GM18951 (cell line): Measurements from ENCODE around the gene ST3GAL4.

Source experiments
- POLR2A ChIP-seq: IDR thresholded peaks from 4 replicates; pipeline ENCODE4 v1.6.1; 2011; ENCODE audit warnings: mild to moderate bottlenecking; ENCODE audit not compliant: insufficient read length, insufficient read depth; ENCODE audit errors: extremely low read depth
- in situ Hi-C: fragments of 300-500 bp; cut with MboI; formaldehyde crosslinking; loops from one replicate; pipeline ENCODE4 v1.12.0; 2022; ENCODE audit warnings: low sequenced_read_pairs, mixed read lengths, inconsistent platforms; ENCODE audit not compliant: unreplicated experiment

The ST3GAL4 gene

GRCh38 chr11:126413426-126413825 lies 57.9 kb downstream of the ST3GAL4 start:
- in situ Hi-C loops: no loop called here
- no peak for TF ChIP-seq POLR2A

- in situ Hi-C loops: no loop called here
- TF ChIP-seq POLR2A: no peak
These were observed 58.4 kb downstream of the ST3GAL4 start for GRCh38 chr11:126413843-126414405.

DNA sequence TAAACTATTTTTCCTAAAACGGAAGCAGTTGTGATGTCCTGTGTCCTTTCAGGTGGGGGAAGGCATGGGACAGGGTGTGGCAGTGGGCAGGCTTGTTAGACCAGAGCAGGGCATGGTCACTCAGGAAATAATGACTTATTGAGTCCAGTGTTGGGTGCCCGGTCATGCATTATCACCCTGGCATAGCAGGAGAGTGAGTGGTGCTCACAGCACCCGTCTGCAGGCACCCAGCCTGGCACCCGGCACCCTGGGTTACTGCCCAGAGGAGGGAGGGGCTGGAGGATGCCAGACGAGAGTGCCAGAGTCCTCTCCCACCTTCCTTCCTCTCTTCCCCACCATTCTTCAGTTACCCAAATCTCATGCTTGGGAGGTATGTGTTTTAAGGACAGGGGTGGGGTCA lies 59.1 kb downstream of the ST3GAL4 start:
- in situ Hi-C loops: no loop called here
- no peak for TF ChIP-seq POLR2A

- no peak for TF ChIP-seq POLR2A
- in situ Hi-C loops: no loop called here
These were observed 59.6 kb downstream of the ST3GAL4 start for GRCh38 chr11:126415128-126415527.

DNA sequence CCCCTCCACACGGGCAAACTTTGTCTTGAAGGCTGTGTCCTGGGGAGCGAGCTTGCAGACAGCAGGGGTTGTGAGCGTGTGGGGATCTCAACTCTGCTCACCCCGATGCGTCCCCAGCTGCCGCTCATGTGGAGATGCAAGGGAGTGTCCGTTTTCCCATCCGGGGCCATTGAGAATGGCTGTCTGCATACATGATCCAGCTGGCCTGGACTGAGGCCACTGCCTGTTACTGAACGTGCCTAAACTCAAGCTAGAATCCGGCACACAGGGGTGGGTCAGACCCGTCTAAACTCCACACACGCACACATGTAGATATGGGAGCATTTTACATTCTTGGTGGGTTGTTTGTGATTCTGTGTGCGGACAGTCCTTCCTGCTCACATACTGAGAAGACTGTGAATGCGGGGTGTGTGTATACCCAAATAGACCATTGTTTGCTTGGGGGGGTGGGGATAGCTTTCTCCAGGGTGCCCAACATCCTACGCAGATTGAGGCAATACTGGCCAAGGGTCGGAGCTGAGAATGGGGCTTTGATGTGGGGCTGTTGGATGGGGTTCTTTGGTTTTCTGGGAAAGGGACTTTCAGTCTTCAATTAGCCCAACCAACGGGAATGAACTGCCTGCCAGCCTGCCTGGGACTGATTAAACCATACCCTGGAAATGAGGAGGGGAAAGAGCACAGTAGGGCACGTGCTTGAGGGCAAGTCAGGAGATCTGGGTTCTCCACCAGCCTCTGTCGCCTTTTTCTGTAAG lies 60.4 kb downstream of the ST3GAL4 start:
- in situ Hi-C loops: no loop called here
- TF ChIP-seq POLR2A: no peak

GRCh38 chr11:126416542-126417090 lies 61.1 kb downstream of the ST3GAL4 start:
- peak; percentile 37 for TF ChIP-seq POLR2A
- in situ Hi-C loops: no loop called here

DNA sequence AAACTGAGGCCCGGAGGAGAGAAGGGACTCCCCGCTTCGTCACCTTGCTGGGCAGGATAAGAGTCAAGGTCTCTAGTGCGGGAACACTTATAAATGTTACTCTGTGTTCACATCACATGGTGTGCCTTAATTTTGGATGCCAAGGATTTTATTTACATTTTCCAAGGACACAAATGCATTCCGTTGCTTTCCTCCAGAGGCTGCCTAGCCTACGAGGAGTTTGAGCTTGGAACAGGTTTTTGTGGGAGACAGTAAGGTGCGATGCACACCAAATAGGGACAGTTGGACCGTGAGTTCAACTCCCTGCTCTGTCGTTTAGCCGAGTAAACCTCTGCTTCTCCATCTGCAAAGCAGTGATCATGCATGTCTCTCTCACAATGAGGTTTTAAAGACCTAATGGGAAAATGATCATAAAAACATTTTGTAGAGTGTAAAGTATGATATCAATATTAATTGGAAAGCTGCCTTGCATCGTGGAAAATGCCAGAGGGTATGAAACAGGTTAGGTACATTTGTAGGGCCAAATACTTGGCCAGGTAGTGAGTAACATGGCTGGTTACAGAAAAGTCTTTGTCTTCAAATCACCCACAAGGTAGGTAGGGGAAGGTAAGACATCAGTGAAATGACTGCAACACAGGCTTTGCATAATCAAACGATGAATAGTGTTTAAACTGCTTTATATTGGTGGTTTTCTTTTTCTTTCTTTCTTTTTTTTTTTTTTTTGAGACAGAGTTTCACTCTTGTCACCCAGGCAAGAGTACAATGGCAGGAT lies 61.8 kb downstream of the ST3GAL4 start:
- in situ Hi-C loops: no loop called here
- TF ChIP-seq POLR2A: no peak

DNA sequence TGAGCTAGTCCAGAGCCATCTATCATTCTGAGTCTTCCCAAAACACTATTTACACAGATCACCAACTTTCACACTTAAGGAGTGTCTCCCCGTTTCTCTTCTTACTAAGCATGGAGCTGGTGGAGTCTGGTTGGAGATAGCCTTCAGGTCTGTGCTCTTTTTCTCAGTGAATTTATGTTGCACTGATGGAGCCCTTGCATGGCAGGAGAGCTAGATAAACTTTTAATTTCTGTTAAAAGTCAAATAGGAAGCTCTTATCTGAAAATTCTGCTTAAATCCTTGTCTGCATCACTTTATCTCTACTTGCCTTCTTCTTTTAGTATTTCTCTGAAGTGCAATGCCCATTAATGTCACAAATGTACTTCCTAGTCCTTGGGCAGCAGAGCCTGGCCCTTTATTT lies 63.4 kb downstream of the ST3GAL4 start:
- no peak for TF ChIP-seq POLR2A
- in situ Hi-C loops: no loop called here

GRCh38 chr11:126419801-126420697 lies 64.6 kb downstream of the ST3GAL4 start:
- TF ChIP-seq POLR2A: no peak
- in situ Hi-C loops: no loop called here

DNA sequence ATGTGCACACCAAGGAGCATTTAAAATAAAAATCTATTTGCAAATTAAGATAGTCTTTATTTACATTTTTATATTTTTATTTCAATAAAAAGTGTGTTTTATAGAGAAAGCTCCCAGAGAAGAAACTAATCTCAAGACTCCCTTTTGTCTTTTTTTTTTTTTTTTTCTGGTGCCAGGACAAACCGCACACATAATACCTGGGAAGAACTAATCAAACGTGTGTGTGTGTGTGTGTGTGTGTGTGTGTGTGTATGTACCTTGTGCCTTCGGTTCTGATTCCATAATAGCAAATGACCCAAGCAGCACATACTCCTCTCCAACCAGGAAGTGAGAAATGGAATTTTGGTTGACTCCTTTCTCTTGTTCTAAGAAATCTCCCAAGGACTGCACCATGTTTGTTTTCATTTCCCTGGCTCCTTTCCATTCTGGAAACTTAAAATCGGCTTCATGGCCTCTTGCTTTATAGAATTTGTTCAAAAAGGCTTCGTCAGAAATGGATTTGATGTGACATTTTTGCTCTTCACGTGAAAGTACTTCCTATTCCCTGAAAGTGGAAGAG lies 65.3 kb downstream of the ST3GAL4 start:
- in situ Hi-C loops: no loop called here
- no peak for TF ChIP-seq POLR2A

DNA sequence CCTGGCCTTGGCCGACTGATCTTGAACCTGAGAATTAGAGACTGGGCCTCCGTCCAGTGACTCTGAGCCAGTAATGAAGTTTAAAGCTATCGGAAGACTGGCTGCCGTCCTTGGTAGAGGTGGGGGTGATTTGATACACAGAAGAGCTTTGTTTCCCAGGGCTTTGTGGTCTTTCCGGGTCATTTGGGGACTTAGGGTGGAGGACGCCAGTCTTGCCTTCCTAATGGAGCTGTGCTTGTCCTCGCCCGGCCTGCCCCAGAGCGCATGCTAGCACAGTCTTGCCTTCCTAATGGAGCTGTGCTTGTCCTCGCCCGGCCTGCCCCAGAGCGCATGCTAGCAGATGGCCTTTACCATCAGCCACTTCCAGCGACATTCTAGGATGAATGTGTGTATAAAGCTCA lies 65.8 kb downstream of the ST3GAL4 start:
- TF ChIP-seq POLR2A: no peak
- in situ Hi-C loops: no loop called here

GRCh38 chr11:126422446-126422845 lies 67.0 kb downstream of the ST3GAL4 start:
- TF ChIP-seq POLR2A: no peak
- in situ Hi-C loops: no loop called here

- in situ Hi-C loops: no loop called here
- no peak for TF ChIP-seq POLR2A
These were observed 67.7 kb downstream of the ST3GAL4 start for GRCh38 chr11:126423154-126423553.

- no peak for TF ChIP-seq POLR2A
- in situ Hi-C loops: no loop called here
These were observed 68.3 kb downstream of the ST3GAL4 start for GRCh38 chr11:126423743-126424142.
